Esophagus muscularis mucosa (tissue), 4 donors: ENCODE data around the gene TPSAB1.

Experiments
- EP300 ChIP-seq: sonication (generic); formaldehyde crosslinking; IDR thresholded peaks from one replicate; pipeline ENCODE4 v1.6.1; 2017; ENCODE audit warnings: antibody characterized with exemption
- POLR2A ChIP-seq: fragments of 450-650 bp; IDR thresholded peaks from one replicate; pipeline ENCODE4 v1.6.1; 2017; ENCODE audit warnings: antibody characterized with exemption, moderate library complexity, mild to moderate bottlenecking, low read depth
- POLR2AphosphoS5 ChIP-seq, 2 donors: sonication (generic); formaldehyde crosslinking; IDR thresholded peaks; one replicate each; pipeline ENCODE4 v1.6.1; 2017; ENCODE audit warnings: antibody characterized with exemption in 2 of 2
- TF ChIP-seq, protein P1 (sequence below), 3 experiments: fragments of 200-600 bp in 2 of 3; fragments of 450-650 bp in 1 of 3; sonication (generic) in 2 of 3; IDR thresholded peaks; one replicate each; pipeline ENCODE4 v1.5.1; 2017 to 2019; ENCODE audit warnings: antibody characterized with exemption in 3 of 3, mild to moderate bottlenecking in 2 of 3, moderate library complexity in 1 of 3

DNA sequence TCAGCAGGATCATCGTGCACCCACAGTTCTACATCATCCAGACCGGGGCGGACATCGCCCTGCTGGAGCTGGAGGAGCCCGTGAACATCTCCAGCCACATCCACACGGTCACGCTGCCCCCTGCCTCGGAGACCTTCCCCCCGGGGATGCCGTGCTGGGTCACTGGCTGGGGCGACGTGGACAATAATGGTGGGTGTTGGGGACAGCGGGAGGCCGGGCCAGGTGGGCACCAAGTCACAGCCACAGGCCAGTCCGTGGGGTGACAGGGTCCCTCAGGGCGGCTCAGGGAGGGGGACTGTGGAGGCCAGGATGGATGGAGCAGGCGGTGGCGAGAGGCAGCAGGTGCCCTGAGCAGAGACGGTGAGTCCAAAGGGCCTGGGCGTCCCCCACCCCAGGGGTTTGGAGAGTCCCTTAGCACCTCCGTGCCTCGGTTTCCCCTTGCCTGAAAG, 16.4 kb downstream of the TPSAB1 start:
- TF ChIP-seq POLR2A, result no peak
- no peak for TF ChIP-seq EP300
- TF ChIP-seq, protein P1, sequence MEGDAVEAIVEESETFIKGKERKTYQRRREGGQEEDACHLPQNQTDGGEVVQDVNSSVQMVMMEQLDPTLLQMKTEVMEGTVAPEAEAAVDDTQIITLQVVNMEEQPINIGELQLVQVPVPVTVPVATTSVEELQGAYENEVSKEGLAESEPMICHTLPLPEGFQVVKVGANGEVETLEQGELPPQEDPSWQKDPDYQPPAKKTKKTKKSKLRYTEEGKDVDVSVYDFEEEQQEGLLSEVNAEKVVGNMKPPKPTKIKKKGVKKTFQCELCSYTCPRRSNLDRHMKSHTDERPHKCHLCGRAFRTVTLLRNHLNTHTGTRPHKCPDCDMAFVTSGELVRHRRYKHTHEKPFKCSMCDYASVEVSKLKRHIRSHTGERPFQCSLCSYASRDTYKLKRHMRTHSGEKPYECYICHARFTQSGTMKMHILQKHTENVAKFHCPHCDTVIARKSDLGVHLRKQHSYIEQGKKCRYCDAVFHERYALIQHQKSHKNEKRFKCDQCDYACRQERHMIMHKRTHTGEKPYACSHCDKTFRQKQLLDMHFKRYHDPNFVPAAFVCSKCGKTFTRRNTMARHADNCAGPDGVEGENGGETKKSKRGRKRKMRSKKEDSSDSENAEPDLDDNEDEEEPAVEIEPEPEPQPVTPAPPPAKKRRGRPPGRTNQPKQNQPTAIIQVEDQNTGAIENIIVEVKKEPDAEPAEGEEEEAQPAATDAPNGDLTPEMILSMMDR (IDR thresholded peaks at IDR 0.05), result no peak
- TF ChIP-seq POLR2AphosphoS5 (IDR thresholded peaks at IDR 0.05), result no peak
